H9 (cell line): ENCODE measurements around the gene HS3ST3B1. TPM values are rescaled to one million over a fixed set of nuclear protein-coding genes. Genes with fewer than 3 reads are reported as not detected.

Experiments used
- DNase-seq: peaks from one replicate; pipeline ENCODE4 v3.0.0-alpha.2; 2017
- H2AFZ ChIP-seq: one replicate; pipeline ENCODE4 v1.6.1; 2013; ENCODE audit warnings: mild to moderate bottlenecking, low read length, control low read depth, moderate library complexity
- H2AK5ac ChIP-seq: 2 replicates; pipeline ENCODE4 v1.6.1; 2013; ENCODE audit warnings: low read length, control low read depth, mixed read lengths; ENCODE audit not compliant: insufficient read length
- H2BK120ac ChIP-seq: one replicate; pipeline ENCODE4 v1.6.1; 2013; ENCODE audit warnings: low read depth, mild to moderate bottlenecking, low read length, control low read depth, inconsistent platforms; ENCODE audit not compliant: poor library complexity, severe bottlenecking
- H2BK12ac ChIP-seq: 2 replicates; pipeline ENCODE4 v1.6.1; 2013; ENCODE audit warnings: low read length, control low read depth, mixed read lengths, low read depth; ENCODE audit not compliant: insufficient read length
- H2BK15ac ChIP-seq: 2 replicates; pipeline ENCODE4 v1.6.1; 2013; ENCODE audit warnings: low read depth, low read length, control low read depth
- H2BK20ac ChIP-seq: one replicate; pipeline ENCODE4 v1.6.1; 2013; ENCODE audit warnings: low read depth, mild to moderate bottlenecking, low read length, control low read depth, inconsistent platforms; ENCODE audit not compliant: poor library complexity, severe bottlenecking
- H2BK5ac ChIP-seq: 2 replicates; pipeline ENCODE4 v1.6.1; 2013; ENCODE audit warnings: low read length, control low read depth, mixed read lengths; ENCODE audit not compliant: insufficient read length
- H3K14ac ChIP-seq: 2 replicates; pipeline ENCODE4 v1.6.1; 2013; ENCODE audit warnings: low read length, control low read depth; ENCODE audit not compliant: insufficient read depth
- H3K18ac ChIP-seq: 2 replicates; pipeline ENCODE4 v1.6.1; 2013; ENCODE audit warnings: low read depth, mild to moderate bottlenecking, mixed read lengths, low read length, control low read depth; ENCODE audit not compliant: insufficient read length
- H3K23ac ChIP-seq: 2 replicates; pipeline ENCODE4 v1.6.1; 2013; ENCODE audit warnings: low read length, control low read depth, mixed read lengths, low read depth; ENCODE audit not compliant: insufficient read length
- H3K23me2 ChIP-seq: 2 replicates; pipeline ENCODE4 v1.6.1; 2013; ENCODE audit warnings: low read depth, mild to moderate bottlenecking, mixed read lengths, low read length, control low read depth; ENCODE audit not compliant: insufficient read length, poor library complexity, severe bottlenecking
- H3K27ac ChIP-seq: 2 replicates; pipeline ENCODE4 v1.5.1; 2013; ENCODE audit warnings: low read length, control low read depth, mixed read lengths, low read depth; ENCODE audit not compliant: insufficient read length
- H3K27me3 ChIP-seq: 2 replicates; pipeline ENCODE4 v1.6.1; 2013; ENCODE audit warnings: low read length, control low read depth, inconsistent platforms; ENCODE audit not compliant: insufficient read depth
- H3K4ac ChIP-seq: 2 replicates; pipeline ENCODE4 v1.6.1; 2013; ENCODE audit warnings: low read depth, mild to moderate bottlenecking, control low read depth, inconsistent platforms, low read length, moderate library complexity
- H3K4me1 ChIP-seq: 2 replicates; pipeline ENCODE4 v1.6.1; 2013; ENCODE audit warnings: low read length, control low read depth, inconsistent platforms; ENCODE audit not compliant: insufficient read depth
- H3K4me2 ChIP-seq: 2 replicates; pipeline ENCODE4 v1.6.1; 2013; ENCODE audit warnings: low read length, control low read depth, mixed read lengths; ENCODE audit not compliant: insufficient read length, insufficient read depth
- H3K56ac ChIP-seq: 2 replicates; pipeline ENCODE4 v1.6.1; 2013; ENCODE audit warnings: low read depth, mild to moderate bottlenecking, mixed read lengths, low read length, control low read depth; ENCODE audit not compliant: insufficient read length
- H3K79me1 ChIP-seq: 2 replicates; pipeline ENCODE4 v1.6.1; 2013; ENCODE audit warnings: low read depth, mild to moderate bottlenecking, moderate library complexity, low read length, control low read depth, inconsistent platforms; ENCODE audit not compliant: insufficient read depth, poor library complexity, severe bottlenecking
- H3K79me2 ChIP-seq: 2 replicates; pipeline ENCODE4 v1.6.1; 2013; ENCODE audit warnings: low read length, control low read depth, inconsistent platforms; ENCODE audit not compliant: insufficient read depth
- H3K9ac ChIP-seq: 2 replicates; pipeline ENCODE4 v1.6.1; 2013; ENCODE audit warnings: low read length, control low read depth, mixed read lengths; ENCODE audit not compliant: insufficient read length; ENCODE audit errors: extremely low read depth
- H3K9me3 ChIP-seq: one replicate; pipeline ENCODE4 v1.6.1; 2013; ENCODE audit warnings: low read depth, low read length, inconsistent platforms; ENCODE audit not compliant: control insufficient read depth
- H3T11ph ChIP-seq: one replicate; pipeline ENCODE4 v1.6.1; 2013; ENCODE audit warnings: mild to moderate bottlenecking, low read length, control low read depth, inconsistent platforms
- H4K20me1 ChIP-seq: one replicate; pipeline ENCODE4 v1.6.1; 2013; ENCODE audit not compliant: control insufficient read depth, insufficient read length, insufficient read depth
- H4K5ac ChIP-seq: 2 replicates; pipeline ENCODE4 v1.6.1; 2013; ENCODE audit warnings: low read depth, mild to moderate bottlenecking, mixed read lengths, low read length, control low read depth; ENCODE audit not compliant: insufficient read length
- H4K8ac ChIP-seq: replicated peaks from 2 replicates; pipeline ENCODE4 v1.6.1; 2013; ENCODE audit warnings: low read length, control low read depth, mixed read lengths, low read depth; ENCODE audit not compliant: insufficient read length
- H4K91ac ChIP-seq: 2 replicates; pipeline ENCODE4 v1.6.1; 2013; ENCODE audit warnings: low read depth, mild to moderate bottlenecking, moderate library complexity, mixed read lengths, low read length, control low read depth; ENCODE audit not compliant: insufficient read length
- H3K27ac Mint-ChIP-seq, 3 experiments: 2 replicates in 2 of 3; 3 replicates in 1 of 3; pipeline ENCODE4 v1.8.0; 2020 to 2021; ENCODE audit warnings: mixed read lengths in 3 of 3, mild to moderate bottlenecking in 1 of 3, moderate library complexity in 1 of 3
- H3K27me3 Mint-ChIP-seq: 2 replicates; pipeline ENCODE4 v1.8.0; 2021; ENCODE audit warnings: low read depth, mild to moderate bottlenecking, moderate library complexity, mixed read lengths
- H3K36me3 Mint-ChIP-seq, 3 experiments: 2 replicates in 2 of 3; 3 replicates in 1 of 3; pipeline ENCODE4 v1.8.0; 2020 to 2021; ENCODE audit warnings: low read depth in 3 of 3, mixed read lengths in 3 of 3; ENCODE audit not compliant: insufficient read depth in 1 of 3
- H3K4me1 Mint-ChIP-seq, 2 experiments: 2 replicates each; pipeline ENCODE4 v1.8.0; 2020; ENCODE audit warnings: mixed read lengths in 2 of 2
- H3K4me3 Mint-ChIP-seq, 2 experiments: 2 replicates in 1 of 2; 3 replicates in 1 of 2; pipeline ENCODE4 v1.8.0; 2020 to 2021; ENCODE audit warnings: mild to moderate bottlenecking in 2 of 2, mixed read lengths in 2 of 2, moderate library complexity in 1 of 2
- H3K9me3 Mint-ChIP-seq, 2 experiments: 2 replicates in 1 of 2; 3 replicates in 1 of 2; pipeline ENCODE4 v1.8.0; 2020; ENCODE audit warnings: mild to moderate bottlenecking in 2 of 2, mixed read lengths in 2 of 2, moderate library complexity in 1 of 2
- CTCF ChIP-seq: fragments of 200-600 bp; sonication (generic); conservative IDR thresholded peaks from 3 replicates; pipeline ENCODE4 v1.8.0; 2021; ENCODE audit warnings: antibody characterized with exemption, mild to moderate bottlenecking
- WGBS: extraction: QIAGEN DNeasy Blood & Tissue Kit; methylation state at CpG from one replicate; pipeline ENCODE4 v1.1.7; 2013; ENCODE audit warnings: missing lambda C conversion rate, low lambda C conversion rate, mixed read lengths; ENCODE audit not compliant: insufficient read length; ENCODE audit errors: extremely low coverage; 5-methylcytosine and 5-hydroxymethylcytosine counted together
- total RNA-seq: library from RNA; stranded (reverse); gene quantifications from 2 replicates; pipeline ENCODE4 v1.2.1, GENCODE V29; 2021

HS3ST3B1 gene
- total RNA-seq, 1 experiment from 2014 or later = 2.8 TPM

GRCh38 chr17:14303343-14304221 is 2.7 kb downstream of the HS3ST3B1 start:
- H3K36me3 Mint-ChIP-seq = no peaks in the 10 kb centered on the region; a peak in 1 of 7 replicates
- peaks cover 3% of the 10 kb centered on the region for H4K20me1 ChIP-seq
- H2AK5ac ChIP-seq = no peak overlapping the region
- H2BK120ac ChIP-seq = no peak overlapping the region
- no peak overlapping the region for H3K4ac ChIP-seq
- H3K4me2 ChIP-seq = peak overlapping the region; percentile 94
- H2BK12ac ChIP-seq = no peak overlapping the region
- no peak overlapping the region for H2BK20ac ChIP-seq
- no peak overlapping the region for H3K18ac ChIP-seq
- H3K4me1 Mint-ChIP-seq = peaks cover 59 to 64% of the 10 kb centered on the region in 2 experiments
- no peak overlapping the region for H4K91ac ChIP-seq
- no peak overlapping the region for H4K8ac ChIP-seq
- no peak overlapping the region for H2BK15ac ChIP-seq
- H3K14ac ChIP-seq = no peak overlapping the region; the same call in 1 of the 2 replicates
- peak overlapping the region; percentile 20 for H3K9ac ChIP-seq
- H2BK5ac ChIP-seq = no peak overlapping the region
- no peak overlapping the region for H3K23ac ChIP-seq
- peak overlapping the region; percentile 69 to 90 for H3K4me3 Mint-ChIP-seq
- no peaks in the 10 kb centered on the region for H3K9me3 ChIP-seq
- H3K27ac Mint-ChIP-seq = no peak overlapping the region
- peak; percentile 71 for DNase-seq
- H3K27me3 Mint-ChIP-seq = peaks cover 76% of the 10 kb centered on the region
- TF ChIP-seq CTCF = no peak
- WGBS = no CpG with 5 or more reads among the region's 56 CpGs
- no peaks in the 10 kb centered on the region for H3K79me1 ChIP-seq
- H3K56ac ChIP-seq = no peak overlapping the region
- H3T11ph ChIP-seq = no peak overlapping the region
- H3K4me1 ChIP-seq = peaks cover 10% of the 10 kb centered on the region; the same call in 1 of the 2 replicates
- H2AFZ ChIP-seq = no peak overlapping the region
- H3K27me3 ChIP-seq = peaks cover 54% of the 10 kb centered on the region; the same call in 1 of the 2 replicates
- no peak overlapping the region for H4K5ac ChIP-seq
- H3K79me2 ChIP-seq = no peaks in the 10 kb centered on the region; the same call in 1 of the 2 replicates
- no peak overlapping the region for H3K27ac ChIP-seq
- peaks cover 47% of the 10 kb centered on the region for H3K23me2 ChIP-seq
- H3K9me3 Mint-ChIP-seq = no peaks in the 10 kb centered on the region; a peak in 1 of 5 replicates
